ENCODE measurements around the gene TIAM1. TPM values are rescaled to one million over a fixed set of nuclear protein-coding genes. Genes with fewer than 3 reads are reported as not detected.

Gene TIAM1
- total RNA-seq, 6 experiments from 2014 or later = 4.8 to 12.5 (median 7.7) TPM

DNA sequence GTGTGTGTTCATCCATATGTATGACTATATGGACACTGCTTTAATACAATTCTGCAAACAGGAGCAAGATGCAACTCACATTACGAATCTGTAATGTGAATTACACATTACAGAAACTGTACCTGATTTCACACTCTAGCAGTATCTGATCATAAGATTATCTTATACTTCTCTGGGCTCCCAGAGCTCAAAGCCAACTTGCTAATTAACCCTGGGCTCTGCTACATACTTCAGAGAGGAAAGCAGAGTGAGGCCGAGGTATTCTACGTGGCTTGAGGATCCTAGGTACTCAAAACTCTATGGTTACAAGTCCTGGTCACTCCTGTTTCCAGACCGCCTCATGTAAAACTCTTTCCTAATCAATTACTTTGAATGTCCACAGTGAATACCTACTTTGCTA is 156.6 kb downstream of the TIAM1 start:
- Histone ChIP-seq H3K9me3 (no peaks in the 10 kb centered on the region), H3K27me3 (no peaks in the 10 kb centered on the region), H3K4me1 (no peaks in the 10 kb centered on the region), H3K4me3 (no peak overlapping the region), H3K36me3 (no peaks in the 10 kb centered on the region), H3K27ac (no peak overlapping the region)
- intact Hi-C loops (cut with DNase I) = loop anchor here in 1 of 2 donors (10.0 kb wide), 1 partner anchor 93 kb away; no protein-coding TSS in a partner anchor
- no peak for TF ChIP-seq POLR2A (IDR thresholded peaks at IDR 0.05)
- TF ChIP-seq, protein P1, sequence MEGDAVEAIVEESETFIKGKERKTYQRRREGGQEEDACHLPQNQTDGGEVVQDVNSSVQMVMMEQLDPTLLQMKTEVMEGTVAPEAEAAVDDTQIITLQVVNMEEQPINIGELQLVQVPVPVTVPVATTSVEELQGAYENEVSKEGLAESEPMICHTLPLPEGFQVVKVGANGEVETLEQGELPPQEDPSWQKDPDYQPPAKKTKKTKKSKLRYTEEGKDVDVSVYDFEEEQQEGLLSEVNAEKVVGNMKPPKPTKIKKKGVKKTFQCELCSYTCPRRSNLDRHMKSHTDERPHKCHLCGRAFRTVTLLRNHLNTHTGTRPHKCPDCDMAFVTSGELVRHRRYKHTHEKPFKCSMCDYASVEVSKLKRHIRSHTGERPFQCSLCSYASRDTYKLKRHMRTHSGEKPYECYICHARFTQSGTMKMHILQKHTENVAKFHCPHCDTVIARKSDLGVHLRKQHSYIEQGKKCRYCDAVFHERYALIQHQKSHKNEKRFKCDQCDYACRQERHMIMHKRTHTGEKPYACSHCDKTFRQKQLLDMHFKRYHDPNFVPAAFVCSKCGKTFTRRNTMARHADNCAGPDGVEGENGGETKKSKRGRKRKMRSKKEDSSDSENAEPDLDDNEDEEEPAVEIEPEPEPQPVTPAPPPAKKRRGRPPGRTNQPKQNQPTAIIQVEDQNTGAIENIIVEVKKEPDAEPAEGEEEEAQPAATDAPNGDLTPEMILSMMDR (IDR thresholded peaks at IDR 0.05) = no peak
- 89% methylated on average over 4 of the region's 4 CpGs for WGBS (ENCODE audit: insufficient coverage, low coverage, low lambda C conversion rate, missing lambda C conversion rate)
- ATAC-seq (no peak), DNase-seq (no peak)

DNA sequence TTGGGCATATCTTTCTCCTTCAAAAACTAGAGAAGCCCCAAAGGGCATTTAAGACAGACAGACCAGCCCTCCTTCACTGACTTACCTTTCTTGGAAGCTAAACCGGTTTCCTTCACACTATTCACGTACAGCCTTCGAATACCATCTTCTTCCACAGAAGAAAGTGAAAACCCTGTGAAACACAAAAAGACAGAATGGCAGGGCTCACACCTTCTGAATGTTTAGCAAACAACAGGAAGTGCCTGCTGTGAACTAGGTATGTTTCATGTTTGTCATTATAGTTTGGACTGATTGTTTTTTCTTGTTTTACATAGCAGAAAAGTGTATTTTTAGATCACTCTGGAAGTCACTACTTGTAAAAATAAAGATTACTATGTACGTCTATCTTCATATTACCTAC is 157.1 kb downstream of the TIAM1 start:
- TF ChIP-seq, protein P1 (IDR thresholded peaks at IDR 0.05) = no peak
- Histone ChIP-seq H3K36me3 (no peaks in the 10 kb centered on the region), H3K27ac (no peak overlapping the region), H3K4me1 (no peaks in the 10 kb centered on the region), H3K9me3 (no peaks in the 10 kb centered on the region), H3K4me3 (no peak overlapping the region), H3K27me3 (no peaks in the 10 kb centered on the region)
- no peak for ATAC-seq
- intact Hi-C loops (cut with DNase I) = loop anchor here in 1 of 2 donors (10.0 kb wide), 1 partner anchor 92 kb away; no protein-coding TSS in a partner anchor
- DNase-seq = no peak
- 70% methylated on average over 4 of the region's 4 CpGs for WGBS (ENCODE audit: insufficient coverage, low coverage, low lambda C conversion rate, missing lambda C conversion rate)

DNA sequence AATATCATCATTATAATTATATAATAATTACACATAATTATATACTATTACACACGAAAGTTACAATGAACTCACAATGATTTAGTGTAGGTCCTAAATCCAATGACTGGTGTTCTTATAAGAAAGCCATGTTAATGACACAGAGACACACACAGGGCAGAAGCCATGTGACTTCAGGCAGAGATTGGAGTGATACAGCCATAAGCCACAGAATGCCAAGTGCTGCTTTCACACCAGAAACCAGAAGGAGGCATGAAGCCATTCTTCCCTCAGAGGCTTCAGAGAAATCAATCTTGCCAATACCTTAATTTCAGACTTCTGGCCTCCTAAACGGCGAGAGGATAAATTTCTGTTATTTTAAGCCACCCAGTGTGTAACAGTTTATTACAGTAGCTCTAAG is 158.4 kb downstream of the TIAM1 start:
- H3K4me1 ChIP-seq = no peaks in the 10 kb centered on the region
- no peaks in the 10 kb centered on the region for H3K27me3 ChIP-seq
- 91% methylated on average over 3 of the region's 3 CpGs for WGBS (ENCODE audit: insufficient coverage, low coverage, low lambda C conversion rate, missing lambda C conversion rate)
- H3K27ac ChIP-seq = no peak overlapping the region
- H3K9me3 ChIP-seq = no peaks in the 10 kb centered on the region
- ATAC-seq = no peak
- intact Hi-C loops (cut with DNase I) = loop anchor here in 1 of 2 donors (10.0 kb wide), 1 partner anchor 91 kb away; no protein-coding TSS in a partner anchor
- H3K36me3 ChIP-seq = no peaks in the 10 kb centered on the region
- no peak overlapping the region for H3K4me3 ChIP-seq
- DNase-seq = no peak
- TF ChIP-seq, protein P1 (IDR thresholded peaks at IDR 0.05) = no peak
- no peak for TF ChIP-seq POLR2A (IDR thresholded peaks at IDR 0.05)

DNA sequence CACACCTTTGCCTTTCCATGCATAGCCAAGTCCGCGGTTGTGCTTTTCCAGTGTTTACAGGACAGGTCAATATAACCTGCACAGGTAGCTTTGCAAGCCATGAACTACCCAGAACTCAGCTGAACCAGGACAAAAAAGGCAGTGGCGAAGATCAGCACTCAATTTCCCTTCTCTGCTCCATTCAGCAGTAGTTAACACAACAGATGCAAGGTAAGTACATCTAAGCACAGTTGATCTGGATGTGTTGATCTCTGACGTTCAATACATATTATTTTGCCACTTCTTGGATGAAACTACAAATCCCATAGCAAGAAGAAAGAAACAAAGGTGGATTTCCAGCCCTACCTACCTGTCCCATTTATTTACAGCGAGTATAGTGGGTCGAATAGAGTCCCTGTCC is 159.2 kb downstream of the TIAM1 start:
- Histone ChIP-seq H3K9me3 (no peaks in the 10 kb centered on the region), H3K27me3 (no peaks in the 10 kb centered on the region), H3K27ac (no peak overlapping the region), H3K36me3 (no peaks in the 10 kb centered on the region), H3K4me1 (no peaks in the 10 kb centered on the region), H3K4me3 (no peak overlapping the region)
- no peak for ATAC-seq
- no peak for TF ChIP-seq POLR2A (IDR thresholded peaks at IDR 0.05)
- TF ChIP-seq, protein P1 (IDR thresholded peaks at IDR 0.05) = no peak
- no peak for DNase-seq
- WGBS (ENCODE audit: insufficient coverage, low coverage, low lambda C conversion rate, missing lambda C conversion rate) = 91% methylated on average over 6 of the region's 6 CpGs
- intact Hi-C loops (cut with DNase I) = loop anchor here in 1 of 2 donors (10.0 kb wide), 1 partner anchor 90 kb away; no protein-coding TSS in a partner anchor

DNA sequence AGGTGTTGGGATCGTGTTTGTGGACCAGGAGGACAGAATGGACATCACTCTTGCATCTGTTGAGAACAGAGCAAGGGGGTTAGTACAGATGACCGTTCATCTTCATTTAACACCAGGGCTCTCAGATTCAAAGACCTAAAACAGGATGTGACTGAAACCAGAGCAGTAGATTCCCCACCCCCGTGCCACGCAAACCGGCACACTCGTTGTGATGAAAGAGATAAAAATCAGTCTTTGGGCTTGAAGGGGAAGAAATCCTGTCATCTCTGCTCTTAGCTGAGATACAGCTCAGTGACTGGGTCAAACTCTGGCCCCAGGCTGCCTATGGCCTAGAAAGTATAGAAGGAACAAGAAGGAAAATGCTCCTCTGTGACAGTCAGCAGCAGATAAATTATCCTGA is 159.6 kb downstream of the TIAM1 start:
- no peaks in the 10 kb centered on the region for H3K27me3 ChIP-seq
- H3K36me3 ChIP-seq = no peaks in the 10 kb centered on the region
- intact Hi-C loops (cut with DNase I) = loop anchor here in 1 of 2 donors (10.0 kb wide), 1 partner anchor 90 kb away; no protein-coding TSS in a partner anchor
- H3K9me3 ChIP-seq = no peaks in the 10 kb centered on the region
- H3K4me3 ChIP-seq = no peak overlapping the region
- no peak for ATAC-seq
- WGBS (ENCODE audit: insufficient coverage, low coverage, low lambda C conversion rate, missing lambda C conversion rate) = 80% methylated on average over 1 of the region's 6 CpGs
- no peaks in the 10 kb centered on the region for H3K4me1 ChIP-seq
- TF ChIP-seq POLR2A (IDR thresholded peaks at IDR 0.05) = no peak
- TF ChIP-seq, protein P1 (IDR thresholded peaks at IDR 0.05) = no peak
- H3K27ac ChIP-seq = no peak overlapping the region
- DNase-seq = no peak

All from right lobe of liver (tissue), 6 donors.